D721Med (cell line): ENCODE data around the gene VWA5A.

Source experiments
- DNase-seq: peaks from one replicate; pipeline ENCODE4 v3.0.0; 2011; ENCODE audit warnings: low spot score; ENCODE audit not compliant: insufficient read length
- FAIRE-seq: peaks from 2 replicates; lab custom pipeline; 2011; peaks lifted over from hg19 to GRCh38; lab: Jason Lieb, UNC
- CTCF ChIP-seq: IDR thresholded peaks from 2 replicates; pipeline ENCODE4 v1.5.1; 2012; ENCODE audit warnings: mild to moderate bottlenecking, control low read depth; ENCODE audit not compliant: insufficient read depth; ENCODE audit errors: missing control alignments

Gene VWA5A

DNA sequence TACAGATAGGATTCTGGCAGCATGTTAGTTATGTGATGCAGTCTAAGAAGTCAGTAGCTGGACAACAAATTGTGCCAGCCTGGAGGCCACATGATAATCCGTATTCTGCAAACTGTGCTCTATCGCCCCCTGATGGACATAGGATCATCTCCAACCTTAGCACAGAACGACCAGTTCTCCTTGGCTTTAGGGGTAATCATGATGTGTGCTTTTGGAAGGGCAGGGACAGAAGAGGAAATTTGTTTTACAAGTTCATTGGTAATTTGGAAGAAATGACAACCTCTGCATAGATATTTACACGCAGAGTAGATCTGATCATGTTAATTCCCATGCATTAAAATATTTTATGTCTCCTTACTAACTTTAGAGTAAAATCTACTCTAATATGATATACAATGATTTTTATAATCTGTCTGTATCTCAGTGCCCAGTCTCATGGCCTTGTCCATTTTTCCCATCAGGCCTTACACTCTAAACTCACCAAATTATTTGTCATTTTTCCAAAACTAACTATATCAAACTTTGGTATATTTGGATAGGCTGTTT lies 80.0 kb downstream of the VWA5A start:
- DNase-seq (no peak), FAIRE-seq (no peak)
- TF ChIP-seq CTCF, result peak; percentile 76
